Body of pancreas (tissue), 4 donors: ENCODE measurements around the gene KCTD19. TPM values are rescaled to one million over a fixed set of nuclear protein-coding genes. Genes with fewer than 3 reads are reported as not detected.

Experiments used
- ATAC-seq: fragments of 150-250 bp; one replicate; pipeline ENCODE4 v1.9.1; 2016
- DNase-seq, 4 donors: peaks; one replicate each; pipeline ENCODE4 v3.0.0-alpha.2; 2019
- H3K27ac ChIP-seq, 4 donors: fragments of 200-600 bp; sonication (generic); 1 replicate in 3 of 4; 2 replicates in 1 of 4; pipeline versions ENCODE4 v1.5.1 to v1.6.1; 2016 to 2019; ENCODE audit warnings: mild to moderate bottlenecking in 1 of 4, mixed read lengths in 1 of 4, moderate library complexity in 1 of 4
- H3K27me3 ChIP-seq, 2 donors: fragments of 200-600 bp; sonication (generic); one replicate each; pipeline ENCODE4 v1.6.0; 2016; ENCODE audit warnings: mild to moderate bottlenecking in 1 of 2
- H3K36me3 ChIP-seq, 2 donors: fragments of 200-600 bp; sonication (generic); replicated peaks in 1 of 2; 2 replicates each; pipeline ENCODE4 v1.5.1; 2016; ENCODE audit warnings: low read depth in 2 of 2; ENCODE audit not compliant: insufficient read depth in 1 of 2
- H3K4me1 ChIP-seq: fragments of 200-600 bp; sonication (generic); one replicate; pipeline ENCODE4 v1.6.0; 2016
- H3K4me3 ChIP-seq, 2 donors: fragments of 200-600 bp; sonication (generic); 1 replicate in 1 of 2; 2 replicates in 1 of 2; pipeline ENCODE4 v1.5.1; 2016 to 2019
- H3K9me3 ChIP-seq, 3 donors: fragments of 200-600 bp; sonication (generic); 1 replicate in 2 of 3; 2 replicates in 1 of 3; pipeline ENCODE4 v1.5.1; 2016
- CTCF ChIP-seq, 7 experiments: fragments of 450-650 bp in 4 of 7; fragments of 200-600 bp in 3 of 7; sonication (generic) in 3 of 7; IDR thresholded peaks; one replicate each; pipeline ENCODE4 v1.5.1; 2016 to 2019; ENCODE audit warnings: antibody characterized with exemption in 7 of 7
- POLR2A ChIP-seq, 3 donors: fragments of 450-650 bp; IDR thresholded peaks; one replicate each; pipeline ENCODE4 v1.6.1; 2016; ENCODE audit warnings: antibody characterized with exemption in 3 of 3, mild to moderate bottlenecking in 2 of 3
- WGBS, 2 donors: methylation state at CpG; one replicate each; pipeline ENCODE4 v1.1.5; 2017; 5-methylcytosine and 5-hydroxymethylcytosine counted together
- intact Hi-C: fragments of 100-400 bp; cut with DNase I; formaldehyde crosslinking; loops from one replicate; pipeline ENCODE4 v1.15.1; 2023
- total RNA-seq, 2 donors: library from RNA; depleted of rRNA; stranded (reverse); fragments of >200 nt; gene quantifications; one replicate each; pipeline ENCODE4 v1.1.0, GENCODE V29; 2016

Gene KCTD19
- total RNA-seq, 2 donors from 2014 or later, result under 0.01 TPM; not detected in 1

- Histone ChIP-seq H3K4me1 (no peaks in the 10 kb centered on the region), H3K9me3 (no peaks in the 10 kb centered on the region), H3K27me3 (no peaks in the 10 kb centered on the region), H3K27ac (no peak overlapping the region), H3K36me3 (no peaks in the 10 kb centered on the region), H3K4me3 (no peak overlapping the region)
- no peak for ATAC-seq
- TF ChIP-seq POLR2A (IDR thresholded peaks at IDR 0.05) (no peak), CTCF (IDR thresholded peaks at IDR 0.05) (no peak)
- DNase-seq, result no peak
- WGBS, 2 donors, result 84 to 89% methylated on average over 3 of the region's 3 CpGs
- intact Hi-C loops, result no loop called here
These were observed 16.0 kb downstream of the KCTD19 start for GRCh38 chr16:67310561-67310960.

GRCh38 chr16:67305216-67306071 is 21.1 kb downstream of the KCTD19 start:
- no peak for TF ChIP-seq CTCF (IDR thresholded peaks at IDR 0.05)
- TF ChIP-seq POLR2A (IDR thresholded peaks at IDR 0.05), result no peak
- H3K9me3 ChIP-seq, result no peaks in the 10 kb centered on the region
- WGBS, 2 donors, result 77 to 88% methylated on average over 13 of the region's 13 CpGs

GRCh38 chr16:67304020-67304419 is 22.5 kb downstream of the KCTD19 start:
- H3K9me3 ChIP-seq, result no peaks in the 10 kb centered on the region
- H3K27me3 ChIP-seq, result no peaks in the 10 kb centered on the region
- H3K4me1 ChIP-seq, result no peaks in the 10 kb centered on the region
- H3K4me3 ChIP-seq, result no peak overlapping the region
- ATAC-seq (no peak), DNase-seq (no peak)
- no peaks in the 10 kb centered on the region for H3K36me3 ChIP-seq
- no peak for TF ChIP-seq CTCF (IDR thresholded peaks at IDR 0.05)
- WGBS, 2 donors, result 83 to 93% methylated on average over 1 of the region's 1 CpG
- intact Hi-C loops, result no loop called here
- no peak overlapping the region for H3K27ac ChIP-seq

More at GRCh38 chr16:67305216-67306071, 21.1 kb downstream of the KCTD19 start:
- H3K4me3 ChIP-seq, result no peak overlapping the region
- ATAC-seq (no peak), DNase-seq (no peak)
- H3K27ac ChIP-seq, result no peak overlapping the region
- intact Hi-C loops, result no loop called here
- no peaks in the 10 kb centered on the region for H3K27me3 ChIP-seq
- no peaks in the 10 kb centered on the region for H3K36me3 ChIP-seq
- no peaks in the 10 kb centered on the region for H3K4me1 ChIP-seq

GRCh38 chr16:67302970-67303369 is 23.6 kb downstream of the KCTD19 start:
- TF ChIP-seq POLR2A (IDR thresholded peaks at IDR 0.05) (no peak), CTCF (IDR thresholded peaks at IDR 0.05) (no peak)
- no peak for DNase-seq
- intact Hi-C loops, result no loop called here
- H3K4me1 ChIP-seq, result no peaks in the 10 kb centered on the region
- no peaks in the 10 kb centered on the region for H3K36me3 ChIP-seq
- 68% methylated on average over 8 of the region's 8 CpGs; no CpG with 5 or more reads in 1 of the 2 donors for WGBS, 2 donors
- H3K27me3 ChIP-seq, result no peaks in the 10 kb centered on the region
- ATAC-seq, result no peak
- no peak overlapping the region for H3K4me3 ChIP-seq
- H3K9me3 ChIP-seq, result no peaks in the 10 kb centered on the region
- H3K27ac ChIP-seq, result no peak overlapping the region

- 73% methylated on average over 7 of the region's 7 CpGs; no CpG with 5 or more reads in 1 of the 2 donors for WGBS, 2 donors
- DNase-seq (no peak), ATAC-seq (no peak)
- Histone ChIP-seq H3K9me3 (no peaks in the 10 kb centered on the region), H3K36me3 (no peaks in the 10 kb centered on the region), H3K27ac (no peak overlapping the region), H3K4me1 (no peaks in the 10 kb centered on the region), H3K4me3 (no peak overlapping the region), H3K27me3 (no peaks in the 10 kb centered on the region)
- TF ChIP-seq CTCF (IDR thresholded peaks at IDR 0.05), result no peak
- no peak for TF ChIP-seq POLR2A (IDR thresholded peaks at IDR 0.05)
- intact Hi-C loops, result no loop called here
These were observed 24.5 kb downstream of the KCTD19 start for GRCh38 chr16:67302076-67302475.
